Fibroblast of lung (primary cell): ENCODE results near the gene NR2E1.

Experiments
- EZH2 ChIP-seq: IDR thresholded peaks from 2 replicates; pipeline ENCODE4 v1.5.1; 2012; ENCODE audit warnings: low read length, control low read depth, mild to moderate bottlenecking; ENCODE audit errors: missing control alignments
- TF ChIP-seq, protein P1 (sequence below), 2 donors: IDR thresholded peaks in 1 of 2; conservative IDR thresholded peaks in 1 of 2; 1 replicate in 1 of 2; 2 replicates in 1 of 2; pipeline ENCODE4 v1.5.1; 2011 to 2012; ENCODE audit warnings: low read length in 2 of 2, control low read depth in 1 of 2, inconsistent platforms in 1 of 2, low read depth in 1 of 2, mild to moderate bottlenecking in 1 of 2

DNA sequence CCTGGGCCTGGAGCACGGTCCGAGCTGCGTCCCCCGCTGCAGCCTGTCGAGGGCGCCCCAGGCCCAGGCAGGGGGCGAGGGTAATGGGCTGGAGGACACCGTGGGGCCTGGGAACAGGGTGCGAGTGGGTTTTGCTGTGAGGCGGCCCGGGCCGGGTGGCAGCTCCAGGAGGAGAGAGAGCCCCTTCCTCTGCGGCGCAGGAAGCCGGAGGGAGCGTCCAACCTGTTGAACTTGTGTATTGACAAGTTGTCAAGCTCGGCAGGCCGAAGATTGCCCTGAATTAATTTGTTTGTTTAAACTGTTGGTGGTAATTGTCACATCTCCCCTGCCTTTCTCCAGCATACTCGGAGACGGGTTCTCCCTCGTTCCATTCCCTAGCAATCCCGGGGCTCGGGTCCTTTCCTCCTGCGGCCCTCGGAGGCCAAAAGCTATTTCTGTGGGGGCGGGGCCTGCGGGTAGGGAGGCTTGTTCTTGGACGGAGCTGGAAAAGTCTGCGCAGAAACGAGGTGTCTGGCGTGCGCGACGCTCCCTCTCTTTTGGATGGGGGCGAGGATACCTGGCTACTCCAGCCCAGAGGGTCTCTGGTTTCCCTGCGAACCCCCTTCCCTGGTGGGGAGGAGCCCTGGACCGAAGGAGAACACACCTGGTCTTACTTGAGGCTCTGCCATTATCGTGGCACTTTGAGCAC lies 9.9 kb downstream of the NR2E1 start:
- TF ChIP-seq, protein P1, sequence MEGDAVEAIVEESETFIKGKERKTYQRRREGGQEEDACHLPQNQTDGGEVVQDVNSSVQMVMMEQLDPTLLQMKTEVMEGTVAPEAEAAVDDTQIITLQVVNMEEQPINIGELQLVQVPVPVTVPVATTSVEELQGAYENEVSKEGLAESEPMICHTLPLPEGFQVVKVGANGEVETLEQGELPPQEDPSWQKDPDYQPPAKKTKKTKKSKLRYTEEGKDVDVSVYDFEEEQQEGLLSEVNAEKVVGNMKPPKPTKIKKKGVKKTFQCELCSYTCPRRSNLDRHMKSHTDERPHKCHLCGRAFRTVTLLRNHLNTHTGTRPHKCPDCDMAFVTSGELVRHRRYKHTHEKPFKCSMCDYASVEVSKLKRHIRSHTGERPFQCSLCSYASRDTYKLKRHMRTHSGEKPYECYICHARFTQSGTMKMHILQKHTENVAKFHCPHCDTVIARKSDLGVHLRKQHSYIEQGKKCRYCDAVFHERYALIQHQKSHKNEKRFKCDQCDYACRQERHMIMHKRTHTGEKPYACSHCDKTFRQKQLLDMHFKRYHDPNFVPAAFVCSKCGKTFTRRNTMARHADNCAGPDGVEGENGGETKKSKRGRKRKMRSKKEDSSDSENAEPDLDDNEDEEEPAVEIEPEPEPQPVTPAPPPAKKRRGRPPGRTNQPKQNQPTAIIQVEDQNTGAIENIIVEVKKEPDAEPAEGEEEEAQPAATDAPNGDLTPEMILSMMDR (conservative IDR thresholded peaks at IDR 0.05 in 1 of 2, IDR thresholded peaks at IDR 0.05 in 1 of 2; ENCODE audit: low read depth in 1 of 2, low read length in 2 of 2): no peak
- peak; percentile 37 for TF ChIP-seq EZH2
